WTC11 (cell line): Measurements from ENCODE around the gene MACC1.

Experiments
- CTCF ChIP-seq: fragments of 200-600 bp; IDR thresholded peaks from 2 replicates; pipeline ENCODE4 v1.8.0; 2022; ENCODE audit warnings: antibody characterized with exemption
- IRF2 ChIP-seq: sonication (generic); formaldehyde crosslinking; IDR thresholded peaks from 2 replicates; pipeline ENCODE4 v1.8.0; 2022; ENCODE audit warnings: low read depth, missing genetic modification reagents, borderline replicate concordance

GRCh38 chr7:20153567-20153966 is 63.6 kb downstream of the MACC1 start:
- TF ChIP-seq CTCF, result no peak
- TF ChIP-seq IRF2 (CRISPR knock-in tag), result no peak
